HUES48 (cell line): ENCODE data around the gene LACC1.

Experiments
- H3K27ac ChIP-seq: one replicate; pipeline ENCODE4 v1.7.0; 2013; ENCODE audit warnings: low read depth, low read length, inconsistent platforms
- H3K27me3 ChIP-seq: 2 replicates; pipeline ENCODE4 v1.6.1; 2013; ENCODE audit warnings: mild to moderate bottlenecking, low read length; ENCODE audit not compliant: control insufficient read depth, insufficient read depth
- H3K36me3 ChIP-seq: 2 replicates; pipeline ENCODE4 v1.6.1; 2013; ENCODE audit warnings: low read length; ENCODE audit not compliant: control insufficient read depth, insufficient read depth
- H3K4me1 ChIP-seq: 2 replicates; pipeline ENCODE4 v1.6.1; 2013; ENCODE audit warnings: mild to moderate bottlenecking, low read length; ENCODE audit not compliant: control insufficient read depth, insufficient read depth
- H3K4me3 ChIP-seq: 2 replicates; pipeline ENCODE4 v1.5.1; 2013; ENCODE audit warnings: mild to moderate bottlenecking, low read depth, low read length
- H3K9ac ChIP-seq: 2 replicates; pipeline ENCODE4 v1.6.1; 2013; ENCODE audit warnings: mild to moderate bottlenecking, low read depth, low read length, moderate library complexity
- H3K9me3 ChIP-seq: 2 replicates; pipeline ENCODE4 v1.6.1; 2013; ENCODE audit warnings: low read length; ENCODE audit not compliant: control insufficient read depth, insufficient read depth

LACC1 gene

DNA sequence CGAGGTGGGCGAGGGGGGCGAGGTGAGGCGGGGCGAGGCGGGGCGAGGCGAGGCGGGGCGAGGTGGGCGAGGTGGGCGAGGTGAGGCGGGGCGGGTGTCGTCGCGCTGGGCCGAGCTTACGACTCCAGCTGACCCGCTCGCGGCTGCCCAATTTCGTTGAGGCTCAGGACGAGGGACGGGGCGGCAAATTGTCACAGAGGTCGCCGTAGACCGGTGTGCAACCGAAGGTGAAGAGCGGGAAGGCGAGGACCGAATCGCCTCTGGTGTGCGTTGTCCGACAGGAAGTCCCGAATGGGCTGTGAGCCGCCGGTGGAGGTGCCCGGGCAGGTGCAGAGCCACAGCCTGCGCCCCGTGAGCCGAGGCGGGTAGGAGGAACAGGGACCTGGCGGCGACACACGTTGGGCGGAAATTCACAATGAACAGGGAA is at the start of gene LACC1:
Gene LACC1, plus strand, starts transcription at position 150 of the 427 bp plus-strand sequence. CDS start 1,082 bp downstream, outside the sequence.
- Histone ChIP-seq H3K4me3 (peak within 1 kb of the TSS; percentile 72), H3K9me3 (no peaks in the 10 kb centered on the region), H3K27me3 (peaks cover 17% of the 10 kb centered on the region), H3K27ac (peak within 1 kb of the TSS; percentile 73), H3K9ac (peak within 1 kb of the TSS; percentile 80), H3K4me1 (peaks cover 33% of the 10 kb centered on the region), H3K36me3 (no peaks in the 10 kb centered on the region)

- H3K27ac ChIP-seq: no peak overlapping the region
- H3K9ac ChIP-seq: no peak overlapping the region
- no peak overlapping the region for H3K4me3 ChIP-seq
- H3K4me1 ChIP-seq: no peaks in the 10 kb centered on the region
- H3K9me3 ChIP-seq: no peaks in the 10 kb centered on the region
- H3K36me3 ChIP-seq: no peaks in the 10 kb centered on the region
- no peaks in the 10 kb centered on the region for H3K27me3 ChIP-seq
Observed at GRCh38 chr13:43830497-43830881, 49.2 kb upstream of the LACC1 start.

DNA sequence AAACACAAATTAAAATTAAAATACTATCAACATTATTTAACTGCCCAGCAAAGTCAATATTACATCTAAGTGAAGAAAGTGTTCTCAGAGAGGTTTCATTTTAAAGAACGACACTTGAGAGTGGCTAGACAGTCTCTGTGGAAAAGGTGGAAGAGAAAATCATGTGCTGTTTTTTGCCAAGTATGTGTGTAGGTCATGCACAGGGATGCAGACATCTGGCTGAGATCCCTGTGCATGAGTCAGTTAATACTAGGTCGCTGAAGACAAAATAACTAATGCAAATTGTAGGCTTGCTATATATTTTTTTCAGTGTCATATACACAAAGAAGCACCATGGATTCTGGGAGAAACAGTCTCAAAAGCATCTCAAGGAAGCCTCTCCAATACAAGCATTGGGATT is 48.6 kb upstream of the LACC1 start:
- no peaks in the 10 kb centered on the region for H3K27me3 ChIP-seq
- no peaks in the 10 kb centered on the region for H3K9me3 ChIP-seq
- H3K36me3 ChIP-seq: no peaks in the 10 kb centered on the region
- no peak overlapping the region for H3K27ac ChIP-seq
- no peak overlapping the region for H3K9ac ChIP-seq
- no peaks in the 10 kb centered on the region for H3K4me1 ChIP-seq
- H3K4me3 ChIP-seq: no peak overlapping the region

- Histone ChIP-seq H3K27me3 (no peaks in the 10 kb centered on the region), H3K9me3 (no peaks in the 10 kb centered on the region), H3K36me3 (no peaks in the 10 kb centered on the region), H3K4me1 (no peaks in the 10 kb centered on the region), H3K27ac (no peak overlapping the region), H3K9ac (no peak overlapping the region), H3K4me3 (no peak overlapping the region)
Observed at GRCh38 chr13:43835701-43836100, 44.0 kb upstream of the LACC1 start.

DNA sequence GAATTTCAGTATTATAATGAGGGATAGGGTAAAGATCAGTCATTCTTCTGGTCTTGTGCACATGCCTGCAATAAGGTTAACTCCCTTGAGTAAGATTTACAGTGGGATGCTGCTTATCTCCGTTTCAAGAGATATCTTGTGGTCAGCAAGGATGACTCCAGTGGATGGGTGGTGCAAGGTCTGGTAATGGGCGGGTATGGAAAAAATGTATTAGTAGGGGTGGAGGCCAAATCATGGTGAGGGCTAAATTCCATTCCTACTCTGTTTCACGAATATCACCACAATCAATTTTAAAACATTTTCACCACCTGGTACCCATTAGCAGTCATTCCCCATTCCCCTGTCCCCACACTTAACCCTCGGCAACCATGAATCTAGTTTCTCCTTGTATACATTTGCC is 40.8 kb upstream of the LACC1 start:
- Histone ChIP-seq H3K9me3 (no peaks in the 10 kb centered on the region), H3K36me3 (no peaks in the 10 kb centered on the region), H3K4me3 (no peak overlapping the region), H3K9ac (no peak overlapping the region), H3K27me3 (no peaks in the 10 kb centered on the region), H3K4me1 (no peaks in the 10 kb centered on the region), H3K27ac (no peak overlapping the region)

DNA sequence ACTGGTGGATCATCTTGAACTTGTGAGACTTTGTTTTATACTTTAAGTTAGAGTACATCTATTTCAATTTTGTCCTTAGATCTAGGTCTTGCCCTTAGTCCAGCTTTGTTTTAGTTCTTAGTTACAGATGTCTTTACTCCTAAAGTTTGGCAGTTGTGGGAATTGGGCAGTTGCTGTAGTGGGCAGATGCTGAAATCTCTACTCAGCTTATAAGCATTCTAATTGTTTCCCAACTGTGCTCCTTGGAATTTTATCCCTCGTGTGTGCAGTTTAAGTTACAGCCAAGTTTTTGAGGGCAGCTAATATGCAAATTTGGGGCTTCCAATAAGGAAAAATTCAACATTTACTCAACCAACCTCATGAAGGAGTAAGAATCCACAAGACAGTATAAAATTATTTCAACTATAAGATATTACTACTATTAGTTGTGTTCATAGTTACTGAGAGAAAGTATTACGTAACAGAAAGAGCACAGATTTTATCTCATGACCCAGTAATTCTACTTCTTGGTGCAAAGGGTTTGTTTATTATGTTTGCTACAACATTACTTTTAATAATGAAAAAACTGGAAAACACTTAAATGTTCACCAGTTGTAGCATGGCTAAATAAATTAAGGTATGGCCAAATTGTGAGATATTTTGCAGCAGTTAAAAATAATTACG is 33.1 kb upstream of the LACC1 start:
- H3K9ac ChIP-seq: no peak overlapping the region
- H3K4me3 ChIP-seq: no peak overlapping the region
- no peaks in the 10 kb centered on the region for H3K36me3 ChIP-seq
- H3K4me1 ChIP-seq: no peaks in the 10 kb centered on the region
- H3K27ac ChIP-seq: no peak overlapping the region
- H3K27me3 ChIP-seq: no peaks in the 10 kb centered on the region
- H3K9me3 ChIP-seq: peaks cover 8% of the 10 kb centered on the region

DNA sequence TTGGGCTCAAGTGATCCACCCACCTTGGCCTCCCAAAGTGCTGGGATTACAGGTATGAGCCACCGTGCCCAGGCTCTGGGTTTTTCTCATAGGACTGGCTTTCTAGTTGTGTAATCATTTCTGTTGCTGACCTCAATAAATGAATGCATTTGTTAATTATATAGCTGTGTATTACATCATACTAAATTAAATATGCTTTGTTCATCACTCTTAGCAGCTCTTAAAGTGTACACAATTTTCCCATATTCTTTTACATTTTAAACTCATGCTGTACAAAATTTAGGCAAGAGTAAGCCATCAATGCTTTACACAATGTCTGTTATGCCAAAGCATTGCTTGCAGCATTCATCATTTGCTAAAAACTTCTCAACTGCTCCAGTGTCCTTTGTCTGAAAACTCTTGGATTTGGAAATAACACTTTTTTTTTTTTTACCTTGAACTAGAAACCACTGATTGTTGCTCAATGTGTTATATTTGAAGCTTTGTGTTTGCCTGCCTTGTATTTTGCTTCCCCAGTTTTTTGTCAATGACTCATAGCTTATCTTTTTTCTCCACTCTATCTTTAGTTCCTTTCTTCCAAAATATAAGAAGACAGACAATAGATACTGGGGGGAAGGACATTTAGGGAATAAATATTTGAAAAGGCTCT is 31.6 kb upstream of the LACC1 start:
- Histone ChIP-seq H3K27ac (no peak overlapping the region), H3K4me3 (no peak overlapping the region), H3K9ac (no peak overlapping the region), H3K36me3 (no peaks in the 10 kb centered on the region), H3K4me1 (no peaks in the 10 kb centered on the region), H3K27me3 (no peaks in the 10 kb centered on the region), H3K9me3 (peaks cover 10% of the 10 kb centered on the region)

DNA sequence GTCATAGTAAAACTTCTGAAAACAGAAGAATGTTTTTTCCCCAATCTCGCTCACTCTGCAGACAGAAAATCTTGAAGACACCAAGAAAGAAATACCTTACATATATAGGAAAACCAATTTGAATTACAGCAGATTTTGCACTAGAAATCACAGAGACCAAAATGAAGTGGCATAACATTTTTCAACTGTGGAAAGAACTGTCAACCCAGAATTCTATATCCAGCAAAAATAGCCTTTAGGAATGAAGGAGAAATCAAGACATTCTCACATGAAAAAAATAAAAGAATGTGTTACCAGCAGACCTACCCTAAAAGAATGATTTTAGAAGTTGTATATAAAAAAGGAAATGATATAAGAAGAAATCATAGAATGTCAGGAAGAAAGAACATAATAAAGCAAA is 28.8 kb upstream of the LACC1 start:
- Histone ChIP-seq H3K27me3 (no peaks in the 10 kb centered on the region), H3K27ac (no peak overlapping the region), H3K4me1 (no peaks in the 10 kb centered on the region), H3K9ac (no peak overlapping the region), H3K36me3 (no peaks in the 10 kb centered on the region), H3K4me3 (no peak overlapping the region), H3K9me3 (peaks cover 21% of the 10 kb centered on the region)

GRCh38 chr13:43852923-43853404 is 26.7 kb upstream of the LACC1 start:
- H3K4me1 ChIP-seq: no peaks in the 10 kb centered on the region
- no peak overlapping the region for H3K27ac ChIP-seq
- no peaks in the 10 kb centered on the region for H3K27me3 ChIP-seq
- H3K9me3 ChIP-seq: peaks cover 21% of the 10 kb centered on the region
- no peak overlapping the region for H3K9ac ChIP-seq
- no peak overlapping the region for H3K4me3 ChIP-seq
- no peaks in the 10 kb centered on the region for H3K36me3 ChIP-seq

- no peaks in the 10 kb centered on the region for H3K27me3 ChIP-seq
- no peaks in the 10 kb centered on the region for H3K9me3 ChIP-seq
Observed at GRCh38 chr13:43861863-43862262, 17.8 kb upstream of the LACC1 start.

GRCh38 chr13:43864921-43865320 is 14.8 kb upstream of the LACC1 start:
- Histone ChIP-seq H3K9me3 (no peaks in the 10 kb centered on the region), H3K27ac (no peak overlapping the region), H3K9ac (no peak overlapping the region), H3K4me1 (peaks cover 7% of the 10 kb centered on the region; the same call in 1 of the 2 replicates), H3K36me3 (peaks cover 8% of the 10 kb centered on the region), H3K4me3 (no peak overlapping the region), H3K27me3 (no peaks in the 10 kb centered on the region)

More at GRCh38 chr13:43861863-43862262, 17.8 kb upstream of the LACC1 start:
- Histone ChIP-seq H3K36me3 (no peaks in the 10 kb centered on the region), H3K27ac (no peak overlapping the region), H3K4me3 (no peak overlapping the region), H3K9ac (no peak overlapping the region), H3K4me1 (peaks cover 7% of the 10 kb centered on the region; the same call in 1 of the 2 replicates)
